Measurements from ENCODE around the gene DCST1. TPM values are rescaled to one million over a fixed set of nuclear protein-coding genes. Genes with fewer than 3 reads are reported as not detected.

Gene DCST1
- total RNA-seq, 1 donor from 2014 or later: not detected

DNA sequence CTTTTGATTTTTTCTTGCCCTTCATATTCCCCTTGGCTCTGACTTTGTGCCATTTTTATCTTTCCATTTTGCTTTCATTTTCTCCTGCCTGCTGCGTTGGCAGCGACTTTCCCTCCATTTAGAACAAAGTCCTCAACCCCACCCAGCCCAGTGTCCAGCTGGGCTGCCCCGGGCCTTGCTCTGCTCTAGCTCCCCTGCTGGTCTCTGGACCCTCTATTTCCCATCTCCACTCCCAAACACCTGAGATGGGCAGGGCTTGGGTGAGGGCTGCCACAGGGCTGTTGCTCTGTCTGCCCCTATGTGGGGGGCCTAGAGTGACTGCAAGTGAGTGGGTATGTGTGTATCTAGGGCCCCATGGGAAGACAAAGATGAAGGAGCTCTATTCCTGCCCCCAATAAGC lies 10.2 kb downstream of the DCST1 start:
- no peaks in the 10 kb centered on the region for H3K27me3 ChIP-seq (ENCODE audit: control insufficient read depth, insufficient read depth, low read length)
- H3K4me3 ChIP-seq (ENCODE audit: low read depth, low read length): no peak overlapping the region
- DNase-seq (ENCODE audit: low read depth): no peak
- TF ChIP-seq CTCF (IDR thresholded peaks at IDR 0.05; ENCODE audit: insufficient read depth, low read length, poor library complexity, severe bottlenecking): no peak
- no peaks in the 10 kb centered on the region for H3K36me3 ChIP-seq (ENCODE audit: control insufficient read depth, insufficient read depth, low read length)

GRCh38 chr1:155044365-155044764 lies 10.7 kb downstream of the DCST1 start:
- TF ChIP-seq CTCF (IDR thresholded peaks at IDR 0.05; ENCODE audit: insufficient read depth, low read length, poor library complexity, severe bottlenecking): no peak
- no peak for DNase-seq (ENCODE audit: low read depth)
- Histone ChIP-seq H3K27me3 (ENCODE audit: control insufficient read depth, insufficient read depth, low read length) (no peaks in the 10 kb centered on the region), H3K36me3 (ENCODE audit: control insufficient read depth, insufficient read depth, low read length) (no peaks in the 10 kb centered on the region), H3K4me3 (ENCODE audit: low read depth, low read length) (no peak overlapping the region)

DNA sequence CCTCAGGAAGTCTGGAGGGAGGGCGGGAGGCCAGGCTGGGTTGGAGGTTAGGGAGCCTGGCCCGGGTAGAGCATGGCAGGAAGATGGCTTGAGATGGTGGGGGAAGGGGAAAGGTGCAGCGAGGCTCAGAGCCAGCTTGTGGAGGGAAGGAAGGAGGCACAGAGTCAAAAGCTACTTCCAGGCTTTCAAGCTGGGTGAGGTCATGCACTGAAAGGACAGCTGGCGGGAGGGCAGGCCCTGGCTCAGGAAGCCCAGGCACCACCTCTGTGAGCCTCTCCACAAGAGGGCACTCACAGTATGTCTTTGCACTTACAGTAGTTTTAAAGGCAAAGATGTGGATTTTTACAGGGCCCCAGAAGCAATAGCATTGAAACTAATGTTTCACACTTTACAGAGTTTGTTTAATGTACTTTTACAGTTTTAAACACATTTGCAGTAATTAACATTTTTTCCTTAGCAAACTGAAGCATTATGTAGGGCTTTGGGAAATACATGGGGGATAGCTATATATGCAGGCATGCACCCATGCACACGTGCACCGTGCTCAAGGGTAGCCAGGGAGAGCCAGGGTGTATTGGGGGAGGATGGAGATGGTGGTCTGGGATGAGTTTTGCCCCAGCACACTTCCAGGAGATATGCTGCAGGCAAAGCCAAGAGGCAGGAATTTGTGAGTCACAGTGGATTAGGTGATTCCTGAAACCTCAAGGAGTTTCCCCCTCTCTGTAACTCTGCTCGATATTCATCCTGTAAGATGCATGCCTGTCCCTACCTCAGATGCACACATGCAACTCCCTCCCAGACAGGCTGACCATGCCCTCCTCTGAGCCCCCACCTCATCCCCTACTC lies 11.4 kb downstream of the DCST1 start:
- TF ChIP-seq CTCF (IDR thresholded peaks at IDR 0.05; ENCODE audit: insufficient read depth, low read length, poor library complexity, severe bottlenecking): peak; percentile 83
- Histone ChIP-seq H3K27me3 (ENCODE audit: control insufficient read depth, insufficient read depth, low read length) (no peaks in the 10 kb centered on the region), H3K36me3 (ENCODE audit: control insufficient read depth, insufficient read depth, low read length) (no peaks in the 10 kb centered on the region), H3K4me3 (ENCODE audit: low read depth, low read length) (no peak overlapping the region)
- peak; percentile 44 for DNase-seq (ENCODE audit: low read depth)

DNA sequence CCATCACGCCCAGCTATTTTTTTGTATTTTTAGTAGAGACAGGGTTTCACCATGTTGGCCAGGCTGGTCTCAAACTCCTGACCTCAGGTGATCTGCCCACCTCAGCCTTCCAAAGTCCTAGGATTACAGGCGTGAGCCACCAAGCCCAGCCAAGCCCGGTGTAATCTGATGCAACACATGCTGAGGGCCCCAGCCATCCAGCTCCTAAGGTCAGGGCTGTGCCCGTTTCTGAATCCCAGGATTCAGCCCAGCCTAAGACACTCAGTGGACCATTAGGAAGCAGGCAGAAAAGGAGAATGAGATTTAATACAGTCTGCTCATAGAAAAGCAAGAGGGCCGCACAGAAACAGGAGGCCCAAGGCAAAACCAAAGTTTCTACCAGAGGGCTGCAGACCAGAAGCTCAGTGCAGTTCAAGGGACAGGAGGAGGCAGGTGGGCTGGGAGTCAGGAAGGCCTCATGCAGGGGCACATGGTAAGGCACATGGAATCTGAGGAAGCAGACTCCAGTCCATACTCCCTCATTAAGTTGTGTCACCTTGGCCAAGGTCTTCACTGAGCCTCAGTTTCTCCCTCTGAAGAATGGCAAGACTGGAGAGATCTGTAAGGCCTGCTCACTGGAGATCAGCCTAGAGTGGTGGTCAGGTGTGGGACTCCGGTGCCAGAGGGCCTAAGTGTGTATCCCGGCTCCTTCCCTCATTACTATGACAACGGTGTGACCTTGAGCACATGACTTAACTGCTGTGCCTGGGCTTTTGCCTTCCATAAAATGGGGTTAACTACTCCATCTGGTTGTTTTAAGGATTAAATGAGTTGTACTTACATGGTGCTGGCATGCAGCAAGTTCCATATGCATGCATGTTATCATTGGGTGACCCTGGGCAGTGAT lies 15.1 kb downstream of the DCST1 start:
- H3K4me3 ChIP-seq (ENCODE audit: low read depth, low read length): no peak overlapping the region

More for the DNA sequence above, 15.1 kb downstream of the DCST1 start:
- Histone ChIP-seq H3K36me3 (ENCODE audit: control insufficient read depth, insufficient read depth, low read length) (no peaks in the 10 kb centered on the region), H3K27me3 (ENCODE audit: control insufficient read depth, insufficient read depth, low read length) (no peaks in the 10 kb centered on the region)
- DNase-seq (ENCODE audit: low read depth): no peak
- TF ChIP-seq CTCF (IDR thresholded peaks at IDR 0.05; ENCODE audit: insufficient read depth, low read length, poor library complexity, severe bottlenecking): no peak
